ACC112 (cell line): ENCODE results near the gene LAMA3.
A peak's percentile ranks its signal among the peaks of the same experiment; 100 is the strongest.

Experiments
- H2AFZ ChIP-seq: fragments of 200-600 bp; sonication (generic); one replicate; pipeline ENCODE4 v1.6.0; 2017; ENCODE audit warnings: antibody characterized with exemption, low read length; ENCODE audit not compliant: unreplicated experiment
- H3K27ac ChIP-seq: fragments of 200-600 bp; sonication (generic); 2 replicates; pipeline ENCODE4 v1.5.1; 2014; ENCODE audit warnings: low read depth, mild to moderate bottlenecking, antibody characterized with exemption, low read length, moderate library complexity
- H3K27me3 ChIP-seq: fragments of 200-600 bp; sonication (generic); 2 replicates; pipeline ENCODE4 v1.6.1; 2014; ENCODE audit warnings: mild to moderate bottlenecking, antibody characterized with exemption, low read length, moderate library complexity, mixed read lengths; ENCODE audit not compliant: insufficient read depth
- H3K36me3 ChIP-seq: fragments of 200-600 bp; sonication (generic); 2 replicates; pipeline ENCODE4 v1.6.1; 2016; ENCODE audit warnings: mild to moderate bottlenecking, antibody characterized with exemption, low read length, moderate library complexity, mixed read lengths; ENCODE audit not compliant: insufficient read depth
- H3K4me1 ChIP-seq: fragments of 200-600 bp; sonication (generic); one replicate; pipeline ENCODE4 v1.6.1; 2016; ENCODE audit warnings: low read length, mixed read lengths; ENCODE audit not compliant: insufficient read depth, unreplicated experiment, control insufficient read depth
- H3K4me3 ChIP-seq: fragments of 200-600 bp; sonication (generic); 2 replicates; pipeline ENCODE4 v1.5.1; 2014; ENCODE audit warnings: mild to moderate bottlenecking, low read depth, low read length
- H3K79me2 ChIP-seq: fragments of 200-600 bp; sonication (generic); one replicate; pipeline ENCODE4 v1.6.0; 2016; ENCODE audit warnings: low read length; ENCODE audit not compliant: control insufficient read depth, unreplicated experiment, insufficient read depth

The LAMA3 gene

GRCh38 chr18:23689031-23689615, at the start of gene LAMA3:
TSS of gene LAMA3 (plus strand) at chr18:23689453. CDS start at chr18:23689684, 231 bp downstream.
- Histone ChIP-seq H3K4me3 (peak within 1 kb of the TSS; percentile 64), H3K36me3 (no peaks in the 10 kb centered on the region), H3K27ac (no peak within 1 kb of the TSS), H3K4me1 (peaks cover 8% of the 10 kb centered on the region), H3K79me2 (no peaks in the 10 kb centered on the region), H2AFZ (peak within 1 kb of the TSS; percentile 59), H3K27me3 (no peaks in the 10 kb centered on the region; the same call in 1 of the 2 replicates)

DNA sequence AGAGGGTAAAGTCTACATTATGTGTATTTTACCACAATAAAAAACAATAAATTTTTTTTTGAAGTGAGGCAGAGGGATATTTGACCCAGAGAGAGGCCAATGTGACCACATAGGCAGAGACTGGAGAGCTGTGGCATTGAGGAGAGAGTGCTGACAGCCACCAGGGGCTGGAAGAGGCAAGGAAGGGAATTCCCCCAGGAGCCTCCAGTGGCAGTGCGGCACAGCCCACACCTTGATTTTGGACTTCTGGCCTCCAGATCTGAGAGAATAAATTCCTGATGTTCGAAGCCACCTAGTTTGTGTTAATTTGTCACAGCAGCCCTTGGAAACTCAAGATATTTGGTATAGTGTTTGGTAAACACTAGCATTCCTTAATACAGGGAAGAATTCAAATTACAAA, 49.2 kb upstream of the LAMA3 start:
- no peaks in the 10 kb centered on the region for H3K79me2 ChIP-seq
- peaks cover 9% of the 10 kb centered on the region for H3K4me1 ChIP-seq
- no peak overlapping the region for H2AFZ ChIP-seq
- no peaks in the 10 kb centered on the region for H3K27me3 ChIP-seq
- H3K27ac ChIP-seq = no peak overlapping the region
- no peaks in the 10 kb centered on the region for H3K36me3 ChIP-seq
- no peak overlapping the region for H3K4me3 ChIP-seq

DNA sequence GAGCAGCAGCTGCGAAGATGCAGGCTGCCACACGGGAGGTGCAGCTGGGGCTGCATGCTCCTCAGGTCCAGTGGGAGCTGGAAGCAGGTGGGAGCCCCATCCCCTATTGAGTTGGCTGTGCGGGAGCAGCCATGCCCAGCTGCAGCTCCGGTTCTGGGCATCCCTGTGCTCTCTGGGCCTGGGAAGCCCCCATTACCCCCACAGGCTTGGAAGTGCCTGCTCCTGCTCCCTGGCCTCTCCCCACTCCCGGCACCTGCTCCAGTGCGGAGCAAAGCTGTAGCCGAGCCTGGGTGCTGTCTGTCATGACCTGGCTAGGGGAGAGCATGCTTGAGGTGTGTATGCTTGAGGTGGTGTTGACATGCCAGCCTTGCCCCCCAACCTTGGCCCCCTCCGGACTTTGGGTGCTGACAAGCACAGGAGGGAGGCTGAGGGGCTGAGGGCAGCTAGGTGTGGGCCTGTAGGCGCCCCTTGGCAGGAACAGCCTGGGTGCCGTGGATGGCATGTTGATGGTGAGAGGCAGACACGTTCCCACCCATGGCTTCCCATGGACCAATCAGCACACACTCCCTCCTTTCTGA, 48.0 kb upstream of the LAMA3 start:
- H2AFZ ChIP-seq = no peak overlapping the region

DNA sequence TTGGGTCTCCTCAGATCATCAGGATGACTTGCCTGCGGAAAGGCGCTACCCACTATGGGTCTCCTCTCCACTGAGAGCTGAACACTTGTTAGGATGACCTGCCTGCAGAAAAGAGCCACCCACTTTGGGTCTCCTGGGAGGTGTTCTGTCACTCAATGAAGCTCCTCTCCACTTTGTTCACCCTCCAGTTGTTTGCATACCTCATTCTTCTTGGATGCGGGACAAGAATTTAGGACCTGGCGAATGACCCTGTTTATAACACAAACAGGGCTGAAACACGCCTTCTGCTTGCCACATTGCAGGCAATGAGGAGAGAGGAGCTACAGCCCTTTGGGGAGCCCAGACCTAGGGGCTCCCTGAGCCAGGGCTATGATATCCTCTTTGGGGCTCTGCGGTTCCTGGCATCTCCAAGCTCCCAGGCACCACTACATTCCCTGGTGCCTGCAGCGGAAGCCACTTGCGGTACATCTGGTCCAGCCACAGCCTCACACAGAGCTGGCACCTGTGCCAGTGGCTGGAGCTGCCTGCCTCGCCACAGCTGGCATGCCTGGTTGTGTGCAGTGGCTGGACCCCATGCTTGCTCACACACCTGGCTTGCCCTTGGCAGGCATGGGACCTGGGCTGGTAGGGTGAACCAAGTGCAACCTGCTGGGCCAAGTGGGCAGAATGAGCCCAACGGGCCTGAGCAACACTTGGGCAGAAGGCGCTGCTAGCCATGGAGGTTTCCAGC, 47.2 kb upstream of the LAMA3 start:
- H3K4me3 ChIP-seq = no peak overlapping the region
- H3K27me3 ChIP-seq = no peaks in the 10 kb centered on the region
- no peaks in the 10 kb centered on the region for H3K79me2 ChIP-seq
- no peaks in the 10 kb centered on the region for H3K4me1 ChIP-seq
- H3K27ac ChIP-seq = no peak overlapping the region
- no peaks in the 10 kb centered on the region for H3K36me3 ChIP-seq
- H2AFZ ChIP-seq = no peak overlapping the region

More for the DNA sequence above, 48.0 kb upstream of the LAMA3 start:
- H3K4me3 ChIP-seq = no peak overlapping the region
- no peaks in the 10 kb centered on the region for H3K36me3 ChIP-seq
- H3K27me3 ChIP-seq = no peaks in the 10 kb centered on the region
- no peaks in the 10 kb centered on the region for H3K4me1 ChIP-seq
- no peak overlapping the region for H3K27ac ChIP-seq
- no peaks in the 10 kb centered on the region for H3K79me2 ChIP-seq

- H3K36me3 ChIP-seq = no peaks in the 10 kb centered on the region
- no peak overlapping the region for H3K27ac ChIP-seq
- no peak overlapping the region for H3K4me3 ChIP-seq
- H3K4me1 ChIP-seq = no peaks in the 10 kb centered on the region
- H2AFZ ChIP-seq = no peak overlapping the region
- no peaks in the 10 kb centered on the region for H3K27me3 ChIP-seq
- H3K79me2 ChIP-seq = no peaks in the 10 kb centered on the region
Observed at GRCh38 chr18:23643815-23644490, 45.3 kb upstream of the LAMA3 start.

GRCh38 chr18:23645568-23646175, 43.6 kb upstream of the LAMA3 start:
- Histone ChIP-seq H3K27me3 (no peaks in the 10 kb centered on the region), H2AFZ (no peak overlapping the region), H3K4me3 (no peak overlapping the region), H3K4me1 (peaks cover 3% of the 10 kb centered on the region), H3K79me2 (no peaks in the 10 kb centered on the region), H3K36me3 (no peaks in the 10 kb centered on the region), H3K27ac (no peak overlapping the region)

DNA sequence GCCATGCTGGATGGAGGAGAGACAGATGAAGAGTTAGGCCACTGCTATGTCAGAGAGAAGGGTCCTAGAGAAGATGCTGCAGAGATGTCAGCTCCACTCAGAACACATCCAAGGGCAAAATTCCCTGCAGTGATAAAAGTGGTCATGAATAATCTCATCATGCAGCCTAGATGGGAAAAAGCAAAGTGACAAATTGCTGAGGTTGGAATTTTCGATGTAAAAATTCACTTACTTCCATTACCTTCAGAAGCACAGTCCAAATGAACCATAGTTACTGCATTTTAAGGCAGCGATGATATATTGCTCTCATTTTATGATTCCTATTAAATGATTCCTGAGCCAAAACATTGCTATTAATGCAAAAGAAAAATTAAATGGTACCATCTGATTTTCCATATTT, 43.0 kb upstream of the LAMA3 start:
- no peaks in the 10 kb centered on the region for H3K79me2 ChIP-seq
- H3K36me3 ChIP-seq = no peaks in the 10 kb centered on the region
- no peak overlapping the region for H2AFZ ChIP-seq

GRCh38 chr18:23648456-23648855, 40.8 kb upstream of the LAMA3 start:
- no peaks in the 10 kb centered on the region for H3K36me3 ChIP-seq
- H2AFZ ChIP-seq = no peak overlapping the region
- H3K79me2 ChIP-seq = no peaks in the 10 kb centered on the region
- H3K4me3 ChIP-seq = no peak overlapping the region
- H3K27me3 ChIP-seq = no peaks in the 10 kb centered on the region
- no peak overlapping the region for H3K27ac ChIP-seq
- peaks cover 16% of the 10 kb centered on the region for H3K4me1 ChIP-seq

More for the DNA sequence above, 43.0 kb upstream of the LAMA3 start:
- peaks cover 9% of the 10 kb centered on the region for H3K4me1 ChIP-seq
- no peak overlapping the region for H3K4me3 ChIP-seq
- H3K27ac ChIP-seq = no peak overlapping the region
- no peaks in the 10 kb centered on the region for H3K27me3 ChIP-seq

DNA sequence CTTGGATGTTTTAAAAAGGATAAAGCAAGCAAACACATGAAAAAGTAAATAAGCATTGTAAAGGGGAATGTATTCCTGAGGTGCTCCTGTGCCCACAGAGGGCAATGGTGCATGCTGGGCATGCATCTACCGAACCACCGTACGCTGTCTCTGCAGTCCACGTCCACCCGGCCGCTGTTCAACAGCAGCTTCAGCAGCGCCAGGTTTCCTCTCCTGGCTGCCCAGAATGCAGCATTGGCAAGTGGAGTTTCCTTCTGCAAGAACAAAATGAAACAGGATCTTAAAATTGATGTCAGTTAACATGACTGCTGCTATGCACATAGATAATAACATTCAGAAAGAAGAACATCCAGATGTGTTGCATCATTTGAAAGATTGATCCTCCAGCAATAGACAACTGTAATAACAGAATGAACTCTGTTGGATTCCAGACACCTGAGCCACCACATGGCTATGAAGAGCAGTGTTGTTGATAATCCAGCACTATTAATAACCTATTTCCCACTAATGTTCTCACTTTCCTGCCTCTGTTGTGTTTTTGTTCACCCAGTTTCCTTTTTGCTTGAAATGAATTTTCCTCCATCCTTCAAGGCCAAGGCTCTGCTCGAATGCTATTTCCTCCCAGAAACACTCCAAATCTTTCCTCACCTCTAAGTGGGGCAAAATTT, 40.2 kb upstream of the LAMA3 start:
- Histone ChIP-seq H3K79me2 (no peaks in the 10 kb centered on the region), H3K27ac (no peak overlapping the region), H3K27me3 (no peaks in the 10 kb centered on the region), H3K4me3 (no peak overlapping the region), H3K4me1 (peaks cover 16% of the 10 kb centered on the region), H2AFZ (no peak overlapping the region), H3K36me3 (no peaks in the 10 kb centered on the region)
